HepG2 (cell line): Measurements from ENCODE around the gene TUBG2. TPM values are rescaled to one million over a fixed set of nuclear protein-coding genes. Genes with fewer than 3 reads are reported as not detected.

Experiments
- AKAP8 ChIP-seq: sonication (generic); formaldehyde crosslinking; IDR thresholded peaks from 2 replicates; pipeline ENCODE4 v1.5.1; 2020; ENCODE audit warnings: mild to moderate bottlenecking, missing genetic modification reagents
- NFE2L1 ChIP-seq: sonication (generic); formaldehyde crosslinking; IDR thresholded peaks from 2 replicates; pipeline ENCODE4 v1.4.0; 2020; ENCODE audit warnings: missing genetic modification reagents, mild to moderate bottlenecking, borderline replicate concordance
- PAX8 ChIP-seq: sonication (generic); formaldehyde crosslinking; IDR thresholded peaks from 2 replicates; pipeline ENCODE4 v1.8.0; 2022; ENCODE audit warnings: mild to moderate bottlenecking, missing genetic modification reagents, borderline replicate concordance
- PHF20 ChIP-seq: sonication (generic); formaldehyde crosslinking; IDR thresholded peaks from 2 replicates; pipeline ENCODE4 v1.5.0; 2020; ENCODE audit warnings: mild to moderate bottlenecking, missing genetic modification reagents
- POGZ ChIP-seq: sonication (generic); formaldehyde crosslinking; IDR thresholded peaks from 2 replicates; pipeline ENCODE4 v1.4.0; 2020; ENCODE audit warnings: mild to moderate bottlenecking, missing genetic modification reagents
- PPARG ChIP-seq: conservative IDR thresholded peaks from 2 replicates; pipeline ENCODE4 v1.6.1; 2016; ENCODE audit warnings: missing biosample characterization, missing genetic modification reagents
- RCOR2 ChIP-seq: IDR thresholded peaks from 2 replicates; pipeline ENCODE4 v1.6.1; 2016; ENCODE audit warnings: missing biosample characterization, missing genetic modification reagents
- TEAD2 ChIP-seq: sonication (generic); formaldehyde crosslinking; IDR thresholded peaks from 2 replicates; pipeline ENCODE4 v1.9.0; 2021; ENCODE audit warnings: missing genetic modification reagents
- ZBTB10 ChIP-seq: sonication (generic); formaldehyde crosslinking; IDR thresholded peaks from 2 replicates; pipeline ENCODE4 v1.4.0; 2020; ENCODE audit warnings: missing genetic modification reagents, borderline replicate concordance
- ZHX1 ChIP-seq: sonication (generic); formaldehyde crosslinking; IDR thresholded peaks from 2 replicates; pipeline ENCODE4 v1.8.1; 2022; ENCODE audit warnings: low read depth, mild to moderate bottlenecking, missing genetic modification reagents
- ZHX2 ChIP-seq, 2 experiments: sonication (generic) in 1 of 2; formaldehyde crosslinking in 1 of 2; IDR thresholded peaks; 2 replicates each; pipeline versions ENCODE4 v1.6.1 to v1.9.0; 2014 to 2022; ENCODE audit warnings: antibody characterized with exemption in 1 of 2, borderline replicate concordance in 1 of 2, inconsistent platforms in 1 of 2, low read depth in 1 of 2, missing genetic modification reagents in 1 of 2
- ZIK1 ChIP-seq: sonication (generic); formaldehyde crosslinking; IDR thresholded peaks from 2 replicates; pipeline ENCODE4 v1.5.0; 2020; ENCODE audit warnings: mild to moderate bottlenecking, low read depth, missing genetic modification reagents, borderline replicate concordance
- ZNF263 ChIP-seq: sonication (generic); formaldehyde crosslinking; IDR thresholded peaks from 2 replicates; pipeline ENCODE4 v1.4.0; 2020; ENCODE audit warnings: missing genetic modification reagents
- ZNF556 ChIP-seq: sonication (generic); formaldehyde crosslinking; IDR thresholded peaks from 2 replicates; pipeline ENCODE4 v1.4.0; 2020; ENCODE audit warnings: mild to moderate bottlenecking, missing genetic modification reagents, borderline replicate concordance
- polyA plus RNA-seq, 8 experiments: library from polyadenylated mRNA; depleted of rRNA in 3 of 8; stranded (reverse) in 7 of 8; unstranded in 1 of 8; fragments of >200 nt; fragmentation: Illumina TruSeq in 4 of 8; extraction: Trizol in 4 of 8; gene quantifications; 2 replicates each; pipeline versions ENCODE4 v1.2.1 to v1.2.3, GENCODE V29; 2011 to 2016; ENCODE audit warnings: low read depth in 4 of 8, missing spikeins in 1 of 8, mixed read lengths in 1 of 8; ENCODE audit not compliant: insufficient read depth in 1 of 8
- total RNA-seq, 5 experiments: library from RNA; depleted of rRNA; stranded (reverse); fragments of >200 nt; fragmentation: Illumina TruSeq; extraction: Trizol; gene quantifications; 2 replicates each; pipeline ENCODE4 v1.2.3, GENCODE V29; 2016; ENCODE audit warnings: low read depth in 1 of 5

The TUBG2 gene
- total and polyA plus RNA-seq, 2 of the 13 experiments (the other 11 are each of a cell fraction or from before 2014, with no cell fraction given): 16.0 to 42.3 TPM

GRCh38 chr17:42676424-42677011 lies 17.4 kb downstream of the TUBG2 start, which contains the start of gene PLEKHH3 (continued):
- no peak for TF ChIP-seq ZHX2 (IDR thresholded peaks at IDR 0.05; ENCODE audit: low read depth)
- TF ChIP-seq ZHX2 (CRISPR knock-in tag; IDR thresholded peaks at IDR 0.05; ENCODE audit: borderline replicate concordance): no peak
- peak; percentile 61; the same call in 1 of the 2 replicates for TF ChIP-seq ZBTB10 (CRISPR knock-in tag)
- TF ChIP-seq RCOR2 (CRISPR knock-in tag): no peak
- TF ChIP-seq ZHX1 (CRISPR knock-in tag): 0 out of 2 replicates have a peak, but pooled peaks have one; percentile 38
- no peak for TF ChIP-seq POGZ (CRISPR knock-in tag)
- TF ChIP-seq PPARG (CRISPR knock-in tag): no peak
- TF ChIP-seq TEAD2 (CRISPR knock-in tag): no peak
- TF ChIP-seq ZNF556 (CRISPR knock-in tag): no peak
- no peak for TF ChIP-seq NFE2L1 (CRISPR knock-in tag)
- no peak for TF ChIP-seq AKAP8 (CRISPR knock-in tag)
- 0 out of 2 replicates have a peak, but pooled peaks have one; percentile 40 for TF ChIP-seq ZIK1 (CRISPR knock-in tag)
- no peak; the same call in 1 of the 2 replicates for TF ChIP-seq ZNF263 (CRISPR knock-in tag)
- peak; percentile 32; the same call in 1 of the 2 replicates for TF ChIP-seq PAX8 (CRISPR knock-in tag)
- no peak for TF ChIP-seq PHF20 (CRISPR knock-in tag)
